ENCODE measurements around the gene MAP3K6.
"Not testable (repeated sequence)": the region's sequence is repeated elsewhere in the genome, so short reads cannot be mapped to it uniquely, and the experiment has no call there.

DNA sequence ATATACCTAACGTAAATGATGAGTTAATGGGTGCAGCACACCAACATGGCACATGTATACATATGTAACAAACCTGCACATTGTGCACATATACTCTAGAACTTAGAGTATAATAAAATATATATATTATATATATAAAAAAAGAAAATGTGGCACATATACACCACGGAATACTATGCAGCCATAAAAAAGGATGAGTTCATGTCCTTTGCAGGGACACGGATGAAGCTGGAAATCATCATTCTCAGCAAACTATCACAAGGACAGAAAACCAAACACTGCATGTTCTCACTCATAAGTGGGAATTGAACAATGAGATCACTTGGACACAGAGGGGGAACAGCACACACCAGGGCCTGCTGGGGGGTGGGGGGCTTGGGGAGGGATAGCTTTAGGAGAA, 18.0 kb upstream of the MAP3K6 start:
- not testable (repeated sequence) for TF ChIP-seq POLR2A (IDR thresholded peaks at IDR 0.05; ENCODE audit: low read depth, low read length); POLR2AphosphoS5 (IDR thresholded peaks at IDR 0.05; ENCODE audit: low read depth, low read length); POU2F2 (IDR thresholded peaks at IDR 0.05; ENCODE audit: low read depth, low read length); TAF1 (IDR thresholded peaks at IDR 0.05; ENCODE audit: low read depth, low read length); PAX5 (IDR thresholded peaks at IDR 0.05; ENCODE audit: insufficient read depth, low read length, severe bottlenecking); SPI1 (IDR thresholded peaks at IDR 0.05; ENCODE audit: low read depth, low read length)

Data from GM12891 (cell line).